Endothelial cell (in vitro differentiated cells): Measurements from ENCODE around the gene RAD51C. TPM values are rescaled to one million over a fixed set of nuclear protein-coding genes. Genes with fewer than 3 reads are reported as not detected.
"Not testable (repeated sequence)": the region's sequence is repeated elsewhere in the genome, so short reads cannot be mapped to it uniquely, and the experiment has no call there.

Source experiments
- DNase-seq: peaks from one replicate; pipeline ENCODE4 v3.0.0; 2021; ENCODE audit warnings: low spot score
- H3K27ac Mint-ChIP-seq: one replicate; pipeline ENCODE4 v1.8.0; 2021; ENCODE audit warnings: mixed read lengths, inconsistent platforms; ENCODE audit not compliant: unreplicated experiment
- H3K27me3 Mint-ChIP-seq: one replicate; pipeline ENCODE4 v1.8.0; 2021; ENCODE audit warnings: mild to moderate bottlenecking, moderate library complexity, mixed read lengths, inconsistent platforms; ENCODE audit not compliant: unreplicated experiment
- H3K36me3 Mint-ChIP-seq: one replicate; pipeline ENCODE4 v1.8.0; 2021; ENCODE audit warnings: mild to moderate bottlenecking, low read depth, mixed read lengths, inconsistent platforms; ENCODE audit not compliant: unreplicated experiment
- H3K4me1 Mint-ChIP-seq: one replicate; pipeline ENCODE4 v1.8.0; 2021; ENCODE audit warnings: mild to moderate bottlenecking, mixed read lengths, inconsistent platforms; ENCODE audit not compliant: unreplicated experiment
- H3K4me3 Mint-ChIP-seq: one replicate; pipeline ENCODE4 v1.8.0; 2021; ENCODE audit warnings: mild to moderate bottlenecking, mixed read lengths, inconsistent platforms; ENCODE audit not compliant: unreplicated experiment
- H3K9me3 Mint-ChIP-seq: one replicate; pipeline ENCODE4 v1.8.0; 2021; ENCODE audit warnings: mixed read lengths, inconsistent platforms; ENCODE audit not compliant: unreplicated experiment
- total RNA-seq: library from RNA; stranded (reverse); fragmentation: NEBNext Ultra II Directional; extraction: Animal tissue kit (Norgen Biotek cat#: 25700); gene quantifications from one replicate; pipeline ENCODE4 v1.2.1, GENCODE V29; 2021; ENCODE audit not compliant: unreplicated experiment
- TF ChIP-seq, protein P1 (sequence below): fragments of 200-600 bp; sonication (generic); IDR thresholded peaks from one replicate; pipeline ENCODE4 v1.5.0; 2021; ENCODE audit warnings: antibody characterized with exemption; ENCODE audit not compliant: unreplicated experiment

Gene RAD51C
- total RNA-seq, 1 donor from 2014 or later = 11.3 TPM

DNA sequence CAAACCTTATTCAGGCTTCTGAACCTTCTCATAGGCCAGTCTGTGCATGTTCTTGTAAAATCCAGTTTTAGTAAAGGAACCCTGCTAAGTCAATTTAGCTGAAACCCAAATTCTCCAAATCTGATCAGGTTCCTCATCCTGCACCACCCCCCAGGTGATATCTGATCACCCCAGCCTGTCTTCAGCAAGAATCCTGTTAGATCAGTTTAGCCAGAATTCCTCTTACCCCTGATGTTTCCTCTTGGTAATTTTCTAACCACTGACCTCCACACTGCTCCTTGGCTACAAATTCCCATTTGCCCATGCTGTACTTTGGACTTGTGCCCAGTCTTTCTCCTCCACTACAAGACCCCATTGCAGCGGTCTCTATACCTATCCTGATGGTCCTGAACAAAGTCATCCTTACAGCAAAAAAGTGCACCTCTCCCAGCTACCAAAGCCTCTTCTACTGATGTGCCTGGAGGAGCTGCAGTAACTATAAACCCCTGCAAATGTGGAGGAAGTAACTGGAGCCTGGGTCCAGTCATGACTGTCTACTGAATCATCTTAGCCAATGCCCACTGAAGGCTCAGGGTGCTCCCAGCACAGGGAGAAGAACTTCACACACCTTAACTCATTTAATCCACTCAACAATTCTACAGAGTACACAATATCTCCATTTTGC is 24.3 kb upstream of the RAD51C start:
- Mint-ChIP-seq H3K27ac (no peak overlapping the region), H3K27me3 (peaks cover 2% of the 10 kb centered on the region), H3K4me3 (no peak overlapping the region), H3K9me3 (no peaks in the 10 kb centered on the region), H3K4me1 (no peaks in the 10 kb centered on the region), H3K36me3 (peaks cover 3% of the 10 kb centered on the region)
- DNase-seq = no peak
- TF ChIP-seq, protein P1, sequence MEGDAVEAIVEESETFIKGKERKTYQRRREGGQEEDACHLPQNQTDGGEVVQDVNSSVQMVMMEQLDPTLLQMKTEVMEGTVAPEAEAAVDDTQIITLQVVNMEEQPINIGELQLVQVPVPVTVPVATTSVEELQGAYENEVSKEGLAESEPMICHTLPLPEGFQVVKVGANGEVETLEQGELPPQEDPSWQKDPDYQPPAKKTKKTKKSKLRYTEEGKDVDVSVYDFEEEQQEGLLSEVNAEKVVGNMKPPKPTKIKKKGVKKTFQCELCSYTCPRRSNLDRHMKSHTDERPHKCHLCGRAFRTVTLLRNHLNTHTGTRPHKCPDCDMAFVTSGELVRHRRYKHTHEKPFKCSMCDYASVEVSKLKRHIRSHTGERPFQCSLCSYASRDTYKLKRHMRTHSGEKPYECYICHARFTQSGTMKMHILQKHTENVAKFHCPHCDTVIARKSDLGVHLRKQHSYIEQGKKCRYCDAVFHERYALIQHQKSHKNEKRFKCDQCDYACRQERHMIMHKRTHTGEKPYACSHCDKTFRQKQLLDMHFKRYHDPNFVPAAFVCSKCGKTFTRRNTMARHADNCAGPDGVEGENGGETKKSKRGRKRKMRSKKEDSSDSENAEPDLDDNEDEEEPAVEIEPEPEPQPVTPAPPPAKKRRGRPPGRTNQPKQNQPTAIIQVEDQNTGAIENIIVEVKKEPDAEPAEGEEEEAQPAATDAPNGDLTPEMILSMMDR = no peak

DNA sequence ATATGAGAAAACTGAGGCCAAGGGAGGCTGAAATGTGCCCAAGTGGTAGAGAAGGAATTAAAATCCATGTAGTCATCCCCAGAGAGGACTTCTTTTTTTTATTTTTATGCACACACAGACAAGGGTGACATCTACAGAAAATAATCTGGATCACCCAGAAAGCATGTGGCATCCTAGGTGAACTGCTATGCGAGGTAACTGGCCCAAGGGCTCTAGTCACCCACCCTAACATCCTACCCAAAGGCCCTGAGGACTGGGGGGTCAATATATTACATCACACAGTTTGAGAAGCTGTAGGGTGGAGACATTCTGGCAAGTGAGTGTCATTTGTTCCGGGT is 23.8 kb upstream of the RAD51C start:
- H3K9me3 Mint-ChIP-seq = no peaks in the 10 kb centered on the region
- no peak overlapping the region for H3K27ac Mint-ChIP-seq
- no peak for DNase-seq
- H3K27me3 Mint-ChIP-seq = peaks cover 2% of the 10 kb centered on the region
- no peak overlapping the region for H3K4me3 Mint-ChIP-seq
- H3K36me3 Mint-ChIP-seq = peaks cover 3% of the 10 kb centered on the region
- TF ChIP-seq, protein P1 = no peak
- H3K4me1 Mint-ChIP-seq = no peaks in the 10 kb centered on the region

DNA sequence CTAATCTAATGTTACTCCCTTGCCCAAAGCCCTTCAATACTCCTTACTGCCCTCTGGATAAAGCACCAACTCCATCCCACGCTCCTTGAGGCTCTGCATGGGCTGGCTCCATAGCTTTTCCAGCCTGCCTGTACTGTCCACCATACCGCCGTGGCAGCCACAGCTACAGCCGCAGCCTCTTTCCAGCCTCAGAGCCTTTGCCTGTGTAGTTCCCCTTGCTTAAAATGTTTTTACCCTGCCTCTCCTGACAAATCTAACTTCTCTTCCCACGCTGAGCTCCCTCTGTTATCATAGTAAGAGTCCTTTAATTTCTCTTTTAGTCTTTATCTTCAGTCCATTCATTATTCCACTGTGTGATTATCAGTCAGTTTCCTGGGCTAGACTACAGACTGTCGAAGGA is 22.5 kb upstream of the RAD51C start:
- Mint-ChIP-seq H3K36me3 (no peaks in the 10 kb centered on the region), H3K4me1 (no peaks in the 10 kb centered on the region), H3K27ac (no peak overlapping the region), H3K4me3 (no peak overlapping the region), H3K9me3 (no peaks in the 10 kb centered on the region), H3K27me3 (no peaks in the 10 kb centered on the region)
- no peak for DNase-seq
- TF ChIP-seq, protein P1 = no peak

DNA sequence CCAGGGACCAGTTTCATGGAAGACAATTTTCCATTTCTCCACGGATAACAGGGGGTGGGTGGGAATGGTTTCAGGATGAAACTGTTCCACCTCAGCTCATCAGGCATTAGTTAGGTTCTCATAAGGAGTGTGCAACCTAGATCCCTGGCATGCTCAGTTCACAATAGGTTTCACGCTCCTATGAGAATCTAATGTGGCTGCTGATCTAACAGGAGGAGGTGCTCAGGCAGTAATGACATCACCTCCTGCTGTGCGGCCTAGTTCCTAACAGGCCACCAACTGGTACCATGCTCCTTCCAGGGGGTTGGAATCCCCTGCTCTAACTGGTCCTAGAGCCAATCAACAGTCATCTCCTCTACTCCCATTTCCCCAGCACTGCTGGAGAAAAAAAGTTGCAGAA is 20.4 kb upstream of the RAD51C start:
- no peaks in the 10 kb centered on the region for H3K27me3 Mint-ChIP-seq
- H3K9me3 Mint-ChIP-seq = no peaks in the 10 kb centered on the region
- H3K4me3 Mint-ChIP-seq = no peak overlapping the region
- no peaks in the 10 kb centered on the region for H3K4me1 Mint-ChIP-seq
- no peak overlapping the region for H3K27ac Mint-ChIP-seq
- no peaks in the 10 kb centered on the region for H3K36me3 Mint-ChIP-seq
- TF ChIP-seq, protein P1 = no peak
- no peak for DNase-seq

DNA sequence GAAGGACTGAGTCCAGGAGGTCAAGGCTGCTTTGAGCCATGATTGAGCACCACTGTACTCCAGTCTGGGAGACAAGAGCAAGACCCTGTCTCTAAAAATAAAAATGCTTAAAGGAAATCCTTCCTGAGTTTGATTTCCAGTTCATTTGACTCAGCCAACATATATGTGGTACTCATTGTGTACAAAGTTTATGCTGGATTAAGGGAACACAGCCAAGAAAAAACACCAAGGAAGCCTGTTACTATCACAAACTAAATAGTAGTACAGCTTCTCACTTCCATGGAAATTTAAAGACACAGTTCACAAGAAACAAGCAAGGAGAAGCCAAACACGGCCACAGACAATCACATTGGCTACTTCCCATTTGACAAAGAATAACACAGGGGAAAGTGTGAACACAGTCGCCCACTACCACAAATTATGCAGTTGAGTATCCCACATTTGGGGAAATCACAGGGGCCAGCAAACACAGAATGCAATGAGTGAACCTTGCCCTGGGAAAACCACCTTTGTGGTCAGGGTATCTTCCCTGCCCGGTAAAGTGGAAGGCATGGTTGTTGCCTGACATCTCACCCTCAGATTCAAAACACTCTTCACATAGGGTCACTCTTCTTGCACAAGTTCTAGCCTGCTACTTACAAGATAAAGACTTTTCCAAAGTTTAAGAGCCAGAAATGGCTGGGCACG is 15.1 kb upstream of the RAD51C start:
- DNase-seq = no peak
- H3K27ac Mint-ChIP-seq = no peak overlapping the region
- no peaks in the 10 kb centered on the region for H3K36me3 Mint-ChIP-seq
- TF ChIP-seq, protein P1 = no peak
- no peaks in the 10 kb centered on the region for H3K4me1 Mint-ChIP-seq
- no peaks in the 10 kb centered on the region for H3K9me3 Mint-ChIP-seq
- H3K4me3 Mint-ChIP-seq = no peak overlapping the region
- no peaks in the 10 kb centered on the region for H3K27me3 Mint-ChIP-seq

DNA sequence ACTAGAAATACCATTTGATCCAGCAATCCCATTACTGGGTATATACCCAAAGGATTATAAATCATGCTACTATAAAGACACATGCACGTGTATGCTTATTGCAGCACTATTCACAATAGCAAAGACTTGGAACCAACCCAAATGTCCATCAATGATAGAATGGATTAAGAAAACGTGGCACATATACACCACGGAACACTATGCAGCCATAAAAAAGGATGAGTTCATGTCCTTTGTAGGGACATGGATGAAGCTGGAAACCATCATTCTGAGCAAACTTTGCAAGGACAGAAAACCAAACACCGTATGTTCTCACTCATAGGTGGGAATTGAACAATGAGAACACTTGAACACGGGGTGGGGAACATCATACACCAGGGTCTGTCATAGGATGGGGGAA is 14.1 kb upstream of the RAD51C start:
- H3K27me3 Mint-ChIP-seq, H3K4me1 Mint-ChIP-seq, H3K4me3 Mint-ChIP-seq, H3K36me3 Mint-ChIP-seq, DNase-seq, H3K9me3 Mint-ChIP-seq, H3K27ac Mint-ChIP-seq: not testable (repeated sequence)
